Measurements from ENCODE around the gene B3GALT6.

GRCh38 chr1:1272341-1273208 lies 40.5 kb downstream of the B3GALT6 start:
- TF ChIP-seq CTCF (IDR thresholded peaks at IDR 0.05) (no peak), EZH2phosphoT487 (IDR thresholded peaks at IDR 0.05) (no peak), EZH2 (IDR thresholded peaks at IDR 0.05) (no peak)
